Embryonic facial prominence (tissue), 1 donor: Measurements from ENCODE around the gene ZNF668.
"Not testable (repeated sequence)": the region's sequence is repeated elsewhere in the genome, so short reads cannot be mapped to it uniquely, and the experiment has no call there.

Source experiments
- DNase-seq: peaks from one replicate; pipeline ENCODE4 v3.0.0-alpha.2; 2016; ENCODE audit errors: extremely low spot score

The ZNF668 gene

DNA sequence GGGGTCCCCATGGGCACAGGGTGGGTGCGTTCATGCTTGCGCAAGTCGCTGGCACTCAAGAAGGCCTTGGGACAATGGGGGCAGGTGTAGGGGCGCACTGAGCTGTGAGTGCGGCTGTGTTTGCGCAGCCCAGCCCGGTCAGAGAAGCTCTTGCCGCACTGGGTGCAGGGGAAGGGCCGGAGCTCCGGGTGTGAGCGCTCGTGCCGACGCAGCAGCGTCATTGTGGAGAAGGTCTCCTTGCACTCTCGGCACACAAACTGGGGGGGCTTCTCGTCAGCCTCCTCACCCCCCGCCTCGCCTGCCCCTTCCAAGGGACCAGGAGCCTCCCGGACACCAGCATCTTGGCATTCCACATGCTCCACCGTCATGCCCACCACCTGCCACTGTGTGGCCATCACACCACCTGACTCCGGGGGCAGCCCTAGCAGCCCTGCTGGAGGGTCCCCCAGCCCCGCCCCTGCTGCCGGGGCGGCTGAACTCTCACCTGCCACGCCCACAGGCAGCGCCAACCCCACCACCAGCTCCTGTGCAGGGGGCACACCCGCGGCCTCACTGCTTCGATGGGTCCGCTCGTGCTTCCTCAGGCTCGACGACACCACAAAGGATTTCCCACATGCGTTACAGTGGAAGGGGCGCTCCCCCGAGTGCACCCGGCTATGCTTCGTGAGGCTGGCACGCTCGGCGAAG lies 12.8 kb downstream of the ZNF668 start:
- no peak for DNase-seq

DNA sequence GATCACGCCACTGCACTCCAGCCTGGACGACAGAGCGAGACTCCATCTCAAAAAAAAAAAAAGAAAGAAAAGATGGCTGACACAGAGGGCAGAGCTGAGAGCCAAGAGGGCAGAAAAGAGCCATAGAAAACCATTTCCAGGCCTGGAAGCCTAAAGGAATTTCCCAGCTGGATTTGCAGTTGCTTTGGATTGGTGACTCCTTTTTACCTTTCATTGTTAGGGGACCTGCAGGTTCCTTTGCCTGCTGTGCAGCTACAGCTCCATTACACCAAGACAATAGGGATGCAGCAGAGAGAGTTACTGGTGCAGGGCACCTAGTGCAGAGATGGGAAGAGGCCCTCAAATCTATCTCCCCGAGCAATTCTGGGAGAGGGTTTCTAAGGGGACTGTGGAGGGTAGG lies 18.4 kb downstream of the ZNF668 start:
- DNase-seq: no peak

DNA sequence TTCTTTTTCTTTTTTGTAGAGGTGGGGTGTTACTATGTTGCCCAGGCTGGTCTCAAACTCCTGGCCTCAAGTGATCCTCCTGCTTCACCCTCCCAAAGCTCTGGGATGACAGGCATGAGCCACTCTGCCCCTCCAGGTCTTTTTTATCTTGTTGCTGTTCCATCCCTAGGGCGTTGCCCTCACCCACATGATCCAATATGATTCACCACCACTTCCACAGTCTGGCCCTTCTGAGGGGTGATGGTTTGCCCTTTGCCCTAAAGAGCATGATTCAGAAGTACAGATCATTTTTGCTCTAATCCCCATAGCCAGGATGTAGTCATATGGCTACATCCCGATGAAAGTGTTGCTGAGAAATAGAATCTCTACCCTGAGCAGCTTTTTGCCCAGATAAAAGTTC lies 21.9 kb downstream of the ZNF668 start:
- no peak for DNase-seq

DNA sequence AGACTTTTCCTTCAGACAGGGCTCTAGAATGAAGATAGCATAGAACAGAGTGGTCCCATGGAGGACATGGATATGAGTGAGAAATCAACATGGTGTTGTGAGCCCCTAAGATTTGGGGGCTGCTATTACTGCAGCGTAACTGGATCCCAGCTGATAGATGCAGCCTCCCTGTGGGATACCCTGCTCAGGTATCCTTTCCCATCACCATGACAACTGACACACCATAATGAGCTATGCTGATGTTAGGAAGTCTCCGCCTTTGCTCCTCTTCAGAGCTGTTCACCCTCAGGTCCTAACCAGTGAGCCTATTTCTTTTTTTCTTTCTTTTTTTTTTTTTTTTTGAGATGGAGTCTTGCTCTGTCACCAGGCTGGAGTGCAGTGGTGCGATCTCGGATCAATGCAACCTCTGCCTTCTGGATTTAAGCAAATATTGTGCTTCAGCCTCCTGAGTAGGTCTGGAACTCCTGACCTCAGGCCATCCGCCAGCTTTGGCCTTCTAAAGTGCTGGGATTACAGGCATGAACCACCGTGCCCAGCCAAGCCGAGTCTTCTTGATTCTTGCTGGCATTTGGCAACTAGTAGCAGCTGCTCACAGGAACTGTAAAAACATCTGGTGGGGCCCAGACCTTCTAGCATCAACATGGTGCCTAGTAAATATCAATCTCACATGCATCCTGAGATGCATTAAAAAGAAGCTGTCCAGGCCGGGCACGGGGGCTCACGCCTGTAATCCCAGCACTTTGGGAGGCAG lies 23.6 kb downstream of the ZNF668 start:
- DNase-seq: no peak

DNA sequence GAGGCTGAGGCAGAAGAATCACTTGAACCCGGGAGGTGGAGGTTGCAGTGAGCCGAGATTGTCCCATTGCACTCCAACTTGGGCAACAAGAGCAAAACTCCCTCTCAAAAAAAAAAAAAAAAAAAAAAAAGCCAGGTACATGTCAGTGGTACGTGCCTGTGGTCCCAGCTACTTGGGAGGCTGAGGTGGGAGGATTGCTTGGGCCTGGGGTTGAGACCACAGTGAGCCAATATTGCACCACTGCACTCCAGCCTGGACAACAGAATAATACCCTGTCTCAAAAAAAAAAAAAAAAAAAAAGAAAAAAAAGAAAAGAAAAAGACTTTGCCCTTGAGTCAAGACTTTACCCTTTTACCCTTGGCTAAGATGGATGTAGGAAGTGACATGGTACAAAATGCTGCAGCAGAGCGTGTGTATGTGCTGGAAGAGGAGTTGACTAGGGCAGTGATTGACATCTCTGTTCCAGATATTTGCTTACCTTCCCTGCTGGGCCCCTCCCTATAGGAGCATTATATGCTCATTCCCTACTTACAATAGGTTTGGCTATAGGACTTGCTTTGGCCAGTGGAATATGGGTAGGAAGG lies 30.1 kb downstream of the ZNF668 start:
- DNase-seq: no peak

DNA sequence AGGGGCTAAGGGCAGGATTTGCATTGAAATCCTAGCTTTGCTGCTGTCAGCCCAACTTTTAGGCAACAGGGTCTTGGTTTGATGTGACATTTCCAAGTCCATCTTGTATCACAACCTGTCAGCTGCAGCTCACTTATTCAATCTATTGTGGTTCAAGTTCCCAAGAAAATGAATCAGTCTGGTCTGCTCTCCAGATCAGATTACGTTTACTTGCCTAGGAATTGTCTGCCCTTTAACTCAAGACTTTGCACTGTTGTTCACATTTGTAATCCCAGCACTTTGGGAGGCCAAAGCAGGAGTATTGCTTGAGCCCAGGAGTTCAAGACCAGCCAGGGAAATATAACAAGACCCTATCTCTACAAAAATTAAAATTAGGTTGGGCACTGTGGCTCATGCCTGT lies 30.7 kb downstream of the ZNF668 start:
- DNase-seq: no peak

DNA sequence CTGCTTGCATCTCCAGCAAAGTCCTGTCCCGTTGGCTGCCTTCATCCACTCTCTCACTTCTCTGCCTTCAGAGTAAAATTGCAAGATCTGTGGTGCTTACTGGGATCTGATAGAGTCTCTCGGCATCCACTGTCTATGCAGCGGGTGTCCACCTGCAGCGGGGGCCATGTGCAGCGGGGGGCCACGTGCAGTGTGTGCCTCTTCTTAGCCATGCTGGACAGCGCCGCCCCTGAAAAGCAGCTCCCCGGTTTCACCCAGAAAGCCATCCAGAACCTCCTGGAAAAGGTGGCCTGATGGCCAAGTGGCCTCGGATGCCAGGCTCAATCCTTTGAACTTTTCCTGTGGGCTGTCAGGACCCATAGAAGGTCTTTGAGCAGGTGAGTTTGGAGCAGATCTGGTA lies 31.2 kb downstream of the ZNF668 start:
- no peak for DNase-seq

DNA sequence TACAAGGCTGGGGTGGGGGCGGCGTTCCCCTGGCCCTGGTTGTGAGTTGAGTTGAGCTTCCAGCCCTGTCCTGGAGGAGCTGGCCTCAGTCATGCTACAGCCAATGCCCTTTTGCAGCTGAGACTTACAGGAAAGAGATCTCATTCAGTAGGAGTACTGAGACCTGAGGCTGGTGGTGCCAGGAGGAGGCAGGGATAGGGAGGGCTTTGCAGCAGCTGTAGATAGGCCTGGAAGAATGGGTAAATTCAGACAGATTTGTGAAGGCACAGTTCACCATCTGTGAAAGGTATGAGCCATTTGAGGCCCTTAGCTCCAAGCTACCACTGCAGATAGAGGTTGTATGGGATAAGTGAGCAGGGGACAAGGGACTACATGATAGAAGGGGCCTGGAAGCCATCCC lies 35.0 kb downstream of the ZNF668 start:
- DNase-seq: no peak

DNA sequence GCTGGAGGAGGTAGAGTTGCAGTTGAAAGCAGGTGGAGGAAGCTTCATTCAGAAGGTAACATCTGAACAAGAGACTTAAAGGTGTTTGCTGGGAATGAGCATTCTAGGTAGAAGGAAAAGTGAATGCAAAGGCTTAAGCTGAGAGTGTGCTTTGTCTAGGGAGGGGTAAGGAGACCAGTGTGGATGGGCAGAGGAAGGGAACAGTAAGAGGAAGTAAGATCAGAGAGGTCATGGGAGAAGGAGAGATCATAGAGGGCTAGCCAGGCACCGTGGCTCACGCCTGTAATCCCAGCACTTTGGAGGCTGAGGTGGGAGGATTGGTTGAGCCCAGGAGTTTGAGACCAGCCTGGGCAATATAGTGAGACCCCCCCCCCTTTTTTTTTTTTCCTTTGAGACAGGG lies 37.3 kb downstream of the ZNF668 start:
- no peak for DNase-seq

DNA sequence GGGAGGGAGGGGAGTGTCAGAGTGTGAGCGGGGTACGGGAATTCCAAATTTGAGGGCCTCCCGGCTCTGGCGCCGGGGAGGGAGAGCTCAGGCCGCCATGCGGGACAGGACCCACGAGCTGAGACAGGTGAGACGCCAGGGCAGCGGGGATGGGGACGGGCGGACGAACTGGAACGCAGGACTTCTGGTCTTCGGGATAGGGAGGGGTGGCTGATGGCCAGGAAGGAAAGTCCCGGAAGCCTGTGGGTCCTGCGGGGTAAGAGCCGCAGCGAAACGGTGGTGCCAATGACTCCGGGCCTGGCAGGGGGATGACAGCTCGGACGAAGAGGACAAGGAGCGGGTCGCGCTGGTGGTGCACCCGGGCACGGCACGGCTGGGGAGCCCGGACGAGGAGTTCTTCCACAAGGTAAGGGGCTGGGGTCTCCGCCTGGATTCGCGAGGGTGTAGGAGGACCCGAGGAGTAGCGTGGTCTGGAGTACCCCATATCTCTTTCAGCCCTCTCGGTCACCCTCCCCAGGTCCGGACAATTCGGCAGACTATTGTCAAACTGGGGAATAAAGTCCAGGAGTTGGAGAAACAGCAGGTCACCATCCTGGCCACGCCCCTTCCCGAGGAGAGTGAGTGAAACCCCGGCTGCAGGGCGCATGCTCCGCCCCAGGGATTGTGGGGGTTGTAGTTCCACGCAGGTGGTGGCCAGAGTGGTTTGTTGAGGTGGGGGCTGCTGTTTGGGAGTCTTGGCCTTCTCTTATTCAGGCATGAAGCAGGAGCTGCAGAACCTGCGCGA lies 40.1 kb downstream of the ZNF668 start:
- peak; percentile 56 for DNase-seq

DNA sequence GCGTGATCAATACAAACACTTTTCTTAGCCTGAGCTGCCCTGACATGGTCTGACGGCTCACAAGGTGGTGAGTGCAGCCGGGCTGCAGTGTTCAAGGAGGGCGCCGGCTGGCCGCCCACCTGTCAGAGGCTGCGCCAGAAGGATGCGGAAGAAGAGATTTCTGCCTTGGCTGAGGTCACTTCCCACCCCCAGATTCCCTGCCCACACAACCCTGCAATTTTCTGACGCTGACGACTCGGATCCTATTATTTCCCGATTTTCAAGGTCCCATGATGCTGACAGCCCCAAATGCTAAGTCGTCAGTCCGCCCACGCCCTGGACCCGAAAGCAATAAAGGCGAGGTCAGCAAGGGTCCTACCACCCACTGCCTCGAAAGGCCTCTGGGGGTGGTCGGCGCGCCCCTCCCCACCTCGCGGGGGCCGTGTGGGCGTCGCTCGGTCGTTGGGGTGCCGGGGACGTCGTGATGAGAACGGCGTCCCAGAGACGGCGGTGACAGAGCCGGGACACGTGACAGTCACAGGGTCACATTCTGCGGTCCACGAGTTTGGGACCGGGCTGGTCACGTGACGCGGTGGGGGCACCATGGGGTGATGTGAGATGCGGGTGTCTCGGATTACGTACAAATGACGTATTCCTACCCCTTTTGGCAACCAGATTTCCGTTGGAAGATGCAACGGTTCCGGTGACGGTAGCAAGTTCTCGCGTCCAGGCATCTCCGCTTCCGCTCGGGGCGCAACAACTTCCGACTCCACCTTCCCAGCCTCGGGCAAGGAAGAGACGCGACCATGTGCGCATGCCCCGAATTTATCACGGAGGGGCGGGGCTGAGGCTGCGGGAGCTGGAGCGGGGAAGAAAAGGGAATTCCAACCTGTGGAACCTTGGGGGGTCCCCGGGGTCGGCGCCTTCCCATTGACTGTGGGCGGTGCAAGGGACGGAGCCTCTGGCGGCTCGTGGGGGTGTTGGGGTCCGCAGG lies 41.0 kb downstream of the ZNF668 start, which contains the start of gene STX4:
TSS of gene STX4 (plus strand) at position 823 of the 973 bp plus-strand sequence. CDS start 248 bp downstream, outside the sequence.
- DNase-seq: peak; percentile 93

DNA sequence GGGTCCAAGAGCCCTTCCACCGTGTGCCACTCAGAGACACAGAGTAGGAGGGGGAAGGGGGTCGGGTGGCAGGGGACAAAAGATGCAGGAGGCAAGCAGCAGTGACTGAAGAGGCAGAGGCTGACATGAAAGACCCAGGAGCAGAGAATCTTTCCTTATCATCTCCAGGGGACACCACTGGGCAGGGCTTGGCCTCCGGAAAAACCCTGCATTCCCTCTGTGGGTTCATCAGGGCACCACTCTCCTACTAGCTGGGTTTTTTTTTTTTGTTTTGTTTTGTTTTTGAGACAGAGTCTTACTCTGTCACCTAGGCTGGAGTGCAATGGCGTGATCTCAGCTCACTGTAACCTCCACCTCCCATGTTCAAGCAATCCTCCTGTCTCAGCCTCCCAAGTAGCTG lies 42.8 kb downstream of the ZNF668 start:
- DNase-seq: no peak

DNA sequence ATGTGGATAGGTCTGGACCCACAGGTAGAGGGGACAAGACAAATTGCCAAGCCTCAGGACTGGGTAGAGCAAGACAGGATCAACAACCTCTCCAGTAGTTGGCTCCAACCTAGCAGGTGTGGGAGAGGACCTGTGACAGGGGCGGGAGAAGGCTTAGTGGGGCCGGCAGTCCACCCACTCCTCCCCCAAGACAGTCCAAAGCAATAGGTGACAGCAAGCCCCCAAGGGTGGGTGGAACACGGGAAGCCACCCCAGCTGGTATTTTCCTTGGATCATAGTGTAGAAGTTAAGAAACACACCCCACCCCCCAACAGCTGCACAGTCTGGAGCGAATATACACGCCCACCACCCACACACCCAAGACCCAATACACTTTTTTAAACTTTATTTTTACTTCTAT lies 44.8 kb downstream of the ZNF668 start:
- no peak for DNase-seq

DNA sequence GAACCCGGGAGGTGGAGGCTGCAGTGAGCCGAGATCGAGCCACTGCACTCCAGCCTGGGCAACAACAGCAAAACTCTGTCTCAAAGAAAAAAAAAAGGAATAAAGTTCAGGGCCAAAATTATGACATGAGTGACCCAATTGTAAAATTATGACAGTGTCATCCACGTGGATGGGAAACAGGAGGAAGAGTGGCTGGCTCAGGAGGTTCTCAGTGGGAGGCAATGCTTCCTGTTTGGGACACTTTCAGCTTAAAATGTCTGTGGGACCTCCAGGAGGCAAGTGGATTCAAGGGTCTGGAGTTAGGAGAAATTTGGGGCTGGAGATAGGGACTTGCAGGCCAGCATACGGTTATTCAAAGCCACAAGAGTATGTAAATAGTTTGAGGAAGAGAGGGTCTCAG lies 48.7 kb downstream of the ZNF668 start:
- DNase-seq: no peak

DNA sequence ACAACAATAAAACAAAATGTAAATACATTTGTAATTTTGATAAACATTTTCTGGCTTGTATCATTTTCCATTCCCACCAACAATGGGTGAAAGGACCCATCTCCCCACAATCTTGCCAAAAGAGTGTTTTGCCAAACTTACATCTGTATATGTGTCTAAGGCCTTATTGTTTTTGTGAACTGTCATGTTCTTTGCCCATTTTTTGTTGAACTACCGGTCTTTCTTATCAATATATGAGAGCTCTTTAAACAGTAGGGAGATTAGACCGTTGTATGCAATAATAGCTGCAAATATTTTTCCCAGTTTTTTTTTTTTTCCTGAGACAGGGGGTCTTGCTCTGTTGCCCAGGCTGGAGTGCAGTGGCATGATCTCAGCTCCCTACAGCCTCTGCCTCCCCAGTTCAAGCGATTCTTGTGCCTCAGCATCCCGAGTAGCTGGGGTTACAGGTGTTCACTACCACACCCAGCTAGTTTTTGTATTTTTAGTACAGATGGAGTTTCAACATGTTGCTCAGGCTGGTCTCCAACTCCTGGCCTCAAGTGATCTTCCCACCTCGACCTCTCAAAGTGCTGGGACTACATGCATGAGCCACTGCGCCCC lies 50.3 kb downstream of the ZNF668 start:
- DNase-seq: no peak

DNA sequence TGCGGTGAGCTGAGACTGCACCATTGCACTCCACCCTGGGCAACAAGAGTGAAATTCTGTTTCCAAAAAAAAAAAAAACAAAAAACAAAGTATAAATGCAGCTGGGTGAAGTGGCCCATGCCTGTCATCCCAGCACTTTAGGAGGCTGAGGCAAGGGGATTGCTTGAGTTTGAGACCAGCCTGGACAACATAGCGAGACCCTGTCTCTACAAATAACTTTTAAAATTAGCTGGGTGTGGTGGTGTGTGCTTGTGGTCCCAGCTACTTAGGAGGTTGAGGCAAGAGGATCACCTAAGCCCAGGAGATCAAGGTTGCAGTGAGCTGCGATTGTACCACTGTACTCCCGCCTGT lies 50.8 kb downstream of the ZNF668 start:
- DNase-seq: no peak

DNA sequence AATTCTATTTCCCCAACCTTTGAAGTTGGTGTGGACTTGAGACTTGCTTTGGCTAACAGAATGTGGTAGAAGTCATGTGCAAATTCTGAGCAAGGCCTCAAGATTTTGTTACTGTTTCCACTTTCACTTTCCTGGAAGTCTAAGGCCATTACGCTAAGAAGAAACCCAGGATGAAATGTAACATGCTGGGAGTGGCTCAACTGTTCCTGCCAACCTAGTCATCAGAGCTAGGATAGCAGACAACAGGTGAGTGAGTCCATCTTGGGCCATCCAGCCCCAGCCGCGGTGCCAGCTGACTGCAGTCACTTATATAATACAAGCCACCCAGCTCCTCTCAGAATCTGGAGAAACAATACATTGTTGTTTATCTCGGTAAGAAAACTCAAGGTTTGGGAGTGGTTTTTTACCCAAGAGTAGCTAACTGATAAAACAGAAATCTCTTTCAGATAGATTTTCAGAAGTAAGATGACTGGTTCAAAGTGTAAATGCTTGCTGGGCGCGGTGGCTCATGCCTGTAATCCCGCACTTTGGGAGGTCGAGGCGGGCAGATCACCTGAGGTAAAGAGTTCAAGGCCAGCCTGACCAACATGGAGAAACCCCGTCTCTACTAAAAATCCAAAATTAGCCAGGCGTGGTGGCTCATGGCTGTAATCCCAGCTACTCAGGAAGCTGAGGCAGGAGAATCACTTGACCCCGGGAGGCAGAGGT lies 51.3 kb downstream of the ZNF668 start:
- DNase-seq: no peak

DNA sequence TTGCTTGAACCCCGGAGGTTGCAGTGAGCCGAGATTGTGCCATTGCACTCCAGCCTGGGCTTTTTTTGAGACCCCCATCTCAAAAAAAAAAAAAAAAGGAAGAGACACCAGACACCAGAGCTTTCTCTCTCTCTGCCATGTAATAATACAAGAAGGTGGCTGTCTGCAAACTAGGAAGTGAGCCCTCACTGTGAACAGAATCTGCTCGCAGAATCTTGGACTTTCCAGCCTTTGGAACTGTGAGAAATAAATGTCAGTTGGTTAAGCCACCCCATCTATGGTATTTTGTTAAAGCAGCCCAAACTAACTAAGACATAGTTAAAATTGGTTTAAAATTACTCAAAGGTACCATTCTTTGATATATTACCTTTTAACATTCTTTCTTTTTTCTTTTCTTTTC lies 53.5 kb downstream of the ZNF668 start:
- no peak for DNase-seq

DNA sequence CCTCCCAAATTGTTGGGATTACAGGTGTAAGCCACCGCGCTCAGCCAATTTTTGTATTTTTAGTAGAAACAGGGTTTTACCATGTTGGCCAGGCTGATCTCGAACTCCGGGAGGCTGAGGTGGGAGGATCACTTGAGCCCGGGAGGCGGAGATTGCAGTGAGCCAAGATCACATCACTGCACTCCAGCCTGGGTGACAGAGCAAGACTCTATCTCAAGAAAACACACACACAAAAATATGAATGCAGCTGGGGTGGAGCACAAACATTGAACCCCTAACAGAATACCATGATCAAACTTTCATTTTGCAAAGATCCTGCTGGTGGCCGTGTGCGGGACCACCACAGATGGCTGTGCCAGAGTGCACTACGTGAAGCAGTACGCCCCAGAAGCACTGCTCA lies 56.3 kb downstream of the ZNF668 start:
- DNase-seq: not testable (repeated sequence)

DNA sequence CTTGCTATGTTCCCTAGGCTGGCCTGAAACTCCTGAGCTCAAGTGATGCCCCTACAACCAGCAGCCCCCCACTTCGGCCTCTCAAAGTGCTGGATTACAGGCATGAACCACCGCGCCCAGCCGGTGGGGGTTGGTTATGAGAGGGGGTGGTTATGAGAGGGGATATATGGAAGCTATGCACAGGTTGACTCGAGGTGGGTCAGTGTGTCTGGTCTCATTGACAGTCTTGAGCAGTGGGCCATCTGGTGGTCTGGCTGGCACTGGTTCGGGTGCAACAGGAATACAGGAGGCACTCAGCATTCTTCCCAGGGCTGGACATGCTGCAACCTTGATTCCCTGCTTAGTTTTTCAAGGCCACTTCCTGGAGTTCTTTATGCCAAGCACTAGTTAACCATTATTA lies 58.0 kb downstream of the ZNF668 start:
- no peak for DNase-seq
